SKM-1 treated with dmso at 0.1 percent for 144 hours (cell line): ENCODE measurements around the gene PIWIL4.
"Not testable (repeated sequence)": the region's sequence is repeated elsewhere in the genome, so short reads cannot be mapped to it uniquely, and the experiment has no call there.

Experiments
- DNase-seq: peaks from one replicate; lab custom pipeline; 2025; ENCODE audit not compliant: unreplicated experiment; lab: John Stamatoyannopoulos, UW

Gene PIWIL4

DNA sequence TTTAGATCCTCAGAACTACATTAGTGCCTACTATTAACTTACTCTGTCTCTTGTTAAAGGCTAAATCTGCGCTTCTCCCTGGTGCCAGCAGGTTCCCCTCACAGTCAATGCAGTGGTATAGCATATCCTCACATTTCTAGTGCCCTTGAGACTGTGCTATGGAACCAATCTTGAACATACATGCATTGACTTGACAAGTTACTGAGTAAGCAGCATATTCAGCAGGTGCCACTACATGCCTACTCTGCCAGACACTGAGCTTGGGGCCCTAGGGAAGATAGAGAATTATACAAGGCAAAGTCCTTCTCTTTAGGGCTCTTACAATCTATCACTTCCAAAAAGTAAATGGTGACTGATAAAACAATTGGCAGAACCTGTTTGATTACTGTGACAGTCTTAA is 20.3 kb upstream of the PIWIL4 start:
- peak; percentile 18 for DNase-seq

DNA sequence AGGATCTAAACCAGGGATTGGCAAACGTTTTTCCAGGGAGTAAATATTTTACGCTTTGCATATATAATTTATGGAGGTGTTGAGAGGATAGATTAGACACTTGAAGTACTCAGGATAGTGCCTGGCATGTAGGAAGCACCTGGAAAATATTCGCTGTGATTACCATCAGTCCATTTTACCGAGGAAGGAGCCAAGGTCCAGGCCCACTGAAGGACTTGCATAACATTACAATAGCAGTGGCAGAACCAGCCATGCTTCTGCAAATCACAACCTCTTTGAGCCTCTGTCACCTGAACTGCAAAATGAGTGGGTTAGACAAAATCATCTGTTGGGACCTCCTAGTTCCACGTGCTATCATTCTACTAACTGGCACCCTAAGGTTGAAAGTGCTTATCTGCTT is 18.0 kb upstream of the PIWIL4 start:
- no peak for DNase-seq

DNA sequence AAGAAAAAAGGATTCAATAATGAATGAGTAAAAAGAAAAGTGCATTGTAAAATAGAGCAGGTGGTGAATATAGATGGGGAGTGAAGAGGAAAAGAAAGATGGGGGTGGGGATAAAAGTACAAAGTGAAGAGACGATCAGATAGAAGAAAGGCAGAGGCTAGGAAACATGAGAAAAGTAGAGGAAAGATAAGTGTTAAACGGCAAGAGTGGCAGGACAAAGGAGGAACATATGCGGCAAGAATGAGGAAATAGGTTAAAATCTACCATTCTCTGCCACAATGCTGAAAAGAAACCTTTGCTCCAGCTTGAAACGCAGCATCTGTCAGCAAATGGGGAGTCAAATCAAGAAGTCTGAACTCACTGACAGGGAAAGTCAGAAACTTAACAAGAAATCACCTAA is 16.7 kb upstream of the PIWIL4 start:
- DNase-seq, result peak; percentile 69

DNA sequence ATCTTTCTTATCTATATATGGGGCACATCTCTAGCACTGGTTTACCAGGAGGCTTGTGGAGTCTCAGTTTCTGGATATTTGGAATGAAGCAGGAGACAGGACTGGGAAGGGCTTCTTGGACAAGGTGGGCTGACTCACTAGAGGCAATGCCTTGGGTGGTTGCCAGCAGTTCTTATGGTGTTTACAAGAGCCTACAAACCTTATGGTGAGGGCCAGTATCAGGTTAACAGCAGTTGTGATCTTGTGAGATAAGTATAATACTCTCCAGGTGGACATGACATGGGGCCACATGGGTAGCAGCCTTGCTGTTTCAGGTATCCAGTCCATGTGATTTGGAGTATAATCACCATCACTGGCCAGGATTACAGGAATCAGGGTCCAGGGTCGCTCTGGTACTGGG is 13.2 kb upstream of the PIWIL4 start:
- DNase-seq, result no peak

DNA sequence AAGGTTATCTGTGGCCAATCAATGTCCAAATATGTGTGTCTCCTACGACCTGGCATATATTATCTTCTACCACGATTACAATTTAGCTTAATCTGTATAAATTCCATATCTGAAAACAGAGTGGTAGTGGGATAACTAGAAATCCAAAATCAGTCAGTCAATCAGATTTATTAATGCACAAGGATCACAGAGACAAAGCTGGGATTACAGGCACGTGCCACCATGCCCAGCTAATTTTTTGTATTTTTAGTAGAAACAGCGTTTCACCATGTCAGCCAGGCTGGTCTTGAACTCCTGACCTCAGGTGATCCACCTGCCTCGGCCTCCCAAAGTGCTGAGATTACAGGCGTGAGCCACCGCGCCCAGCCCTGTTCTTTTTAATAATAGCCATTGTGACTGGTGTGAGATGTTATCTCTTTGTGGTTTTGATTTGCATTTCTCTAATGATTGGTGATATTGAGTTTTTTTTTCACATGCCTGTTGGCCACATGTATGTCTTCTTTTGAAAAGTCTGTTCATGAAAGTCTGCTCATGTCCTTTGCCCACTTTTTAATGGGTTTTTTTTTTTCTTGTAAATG is 11.3 kb upstream of the PIWIL4 start:
- not testable (repeated sequence) for DNase-seq

DNA sequence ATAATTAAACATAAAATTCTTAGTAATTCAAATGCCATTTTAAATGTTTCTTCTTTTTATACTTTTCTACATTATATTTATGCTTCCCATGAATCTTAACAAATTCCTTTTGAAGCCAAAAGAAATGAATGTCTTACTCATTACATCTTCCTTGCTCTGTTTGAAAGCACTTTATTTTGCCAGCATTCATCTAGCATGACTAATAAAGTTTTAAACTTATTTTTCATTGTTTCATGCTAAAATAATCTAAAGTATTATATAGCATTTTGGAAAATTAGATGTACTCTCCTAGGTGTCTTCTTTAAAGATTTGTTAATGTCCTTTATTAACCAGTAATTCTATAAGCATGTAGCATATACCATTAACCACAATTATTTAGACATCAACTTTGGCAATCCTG is 9.7 kb upstream of the PIWIL4 start:
- DNase-seq, result no peak

DNA sequence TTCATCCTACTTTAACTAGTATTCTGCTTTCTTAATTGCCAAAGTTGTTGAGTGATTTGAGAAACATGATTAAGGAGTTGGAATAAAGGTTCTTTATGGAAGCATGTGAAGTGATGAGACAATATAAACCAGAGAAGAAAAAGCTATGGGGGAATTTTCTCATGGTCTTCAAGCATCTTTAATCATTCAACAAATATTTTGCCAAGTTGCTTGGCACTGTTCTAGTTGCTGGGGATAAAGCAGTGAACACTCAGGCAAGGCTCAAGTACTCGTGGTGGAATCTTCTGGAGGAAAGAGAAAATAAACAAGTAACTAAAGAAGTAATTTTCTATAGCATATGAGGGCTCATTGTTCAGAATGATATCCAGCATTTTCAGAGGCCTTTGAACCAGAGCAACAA is 9.2 kb upstream of the PIWIL4 start:
- DNase-seq, result no peak

DNA sequence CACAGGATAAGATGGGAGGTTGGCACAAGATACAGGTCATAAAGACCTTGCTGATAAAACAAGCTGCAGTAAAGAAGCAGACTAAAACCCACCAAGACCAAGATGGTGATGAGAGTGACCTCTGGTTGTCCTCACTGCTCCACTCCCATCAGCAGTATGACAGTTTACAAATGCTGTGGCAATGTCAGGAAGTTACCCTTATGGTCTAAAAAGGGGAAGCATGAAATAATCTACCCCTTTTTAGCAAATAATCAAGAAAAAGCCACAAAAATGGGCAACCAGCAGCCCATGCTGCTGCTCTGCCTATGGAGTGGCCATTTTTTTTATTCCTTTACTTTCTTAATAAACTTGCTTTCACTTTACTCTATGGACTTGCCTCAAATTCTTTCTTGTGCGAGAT is 8.7 kb upstream of the PIWIL4 start:
- DNase-seq, result peak; percentile 91

DNA sequence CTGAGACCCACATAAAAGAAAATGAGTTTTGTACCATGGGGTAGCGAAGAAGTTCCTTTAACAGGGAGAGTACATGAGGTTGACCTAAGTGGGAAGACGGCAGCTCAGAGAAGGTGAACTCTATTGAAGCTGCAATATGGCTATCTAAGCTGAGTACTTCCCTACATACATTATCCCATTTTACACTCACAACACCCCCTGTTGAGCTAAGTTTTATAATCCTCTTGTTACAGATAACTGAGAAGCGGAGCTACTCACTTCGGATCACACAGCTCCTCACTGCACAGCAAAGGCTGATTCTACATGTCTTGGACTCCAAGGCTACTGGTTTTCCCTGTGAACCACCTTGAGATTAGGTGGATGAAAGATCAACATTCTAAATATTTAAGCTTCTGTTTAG is 8.2 kb upstream of the PIWIL4 start:
- DNase-seq, result no peak

DNA sequence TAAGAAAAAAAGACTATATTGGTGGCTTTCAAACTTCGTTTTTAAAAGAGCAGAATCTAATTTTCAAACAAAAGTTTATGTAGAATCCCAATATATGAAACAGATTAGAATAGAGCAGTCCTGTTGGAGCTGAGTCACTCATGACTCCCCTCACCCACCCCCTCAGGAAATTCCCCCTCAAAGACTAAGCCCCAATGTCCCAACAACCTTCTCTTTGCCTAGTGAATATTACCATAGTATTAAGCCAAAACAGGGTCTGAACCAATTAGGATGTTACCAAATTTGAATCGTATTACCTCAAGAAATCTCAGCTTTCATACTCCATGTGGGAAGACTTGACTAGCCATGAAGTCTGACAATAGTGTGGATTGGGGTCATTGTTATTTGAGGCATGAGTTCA is 7.8 kb upstream of the PIWIL4 start:
- no peak for DNase-seq

DNA sequence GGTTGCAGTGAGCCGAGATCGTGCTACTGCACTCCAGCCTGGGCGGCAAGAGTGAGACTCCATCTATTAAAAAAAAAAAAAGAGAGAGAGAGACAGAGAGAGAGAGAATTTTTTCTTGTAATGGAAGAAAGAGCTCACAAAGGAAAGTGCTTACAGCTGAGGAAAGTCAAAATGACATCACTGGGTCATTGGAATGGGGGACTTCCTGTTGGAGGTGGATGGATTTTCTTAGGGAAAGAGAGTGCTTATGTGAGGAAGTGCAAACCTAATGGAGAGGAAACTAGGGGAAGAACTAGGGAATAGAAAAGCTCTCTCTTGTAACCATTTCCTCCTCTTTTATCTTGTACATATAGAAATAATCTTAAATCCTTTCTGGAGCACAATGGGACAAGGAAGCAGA is 6.3 kb upstream of the PIWIL4 start:
- DNase-seq, result no peak

DNA sequence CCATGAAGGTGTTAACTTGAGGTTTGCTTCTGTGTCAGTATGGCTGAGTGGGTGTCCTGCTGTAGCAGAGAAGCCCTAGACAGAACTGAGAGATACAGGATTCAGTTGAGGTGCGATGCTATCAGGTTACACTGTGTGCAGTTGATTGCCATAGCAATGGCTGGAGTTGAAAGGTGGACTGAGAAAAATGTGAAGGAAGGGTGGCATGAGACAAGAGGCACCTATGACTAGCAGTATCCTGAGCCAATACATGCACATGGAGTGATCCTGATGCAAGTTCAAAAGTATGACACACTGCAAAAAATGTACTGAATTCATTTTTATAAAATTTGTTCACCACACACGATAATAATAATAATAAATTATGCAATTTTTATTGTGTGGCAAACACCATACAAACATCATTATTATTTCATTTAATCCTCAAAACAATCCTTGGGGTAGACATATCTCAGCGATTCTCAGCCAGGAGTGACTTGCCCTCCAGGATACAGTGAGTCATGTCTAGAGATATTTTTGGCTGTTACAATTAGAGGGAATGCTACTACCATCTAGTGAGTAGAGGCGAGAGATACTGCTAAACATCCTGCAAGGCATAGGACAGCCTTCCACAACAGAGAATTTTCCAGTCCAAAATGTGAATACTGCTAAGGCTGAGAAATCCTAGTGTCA is 3.9 kb upstream of the PIWIL4 start:
- DNase-seq, result no peak

DNA sequence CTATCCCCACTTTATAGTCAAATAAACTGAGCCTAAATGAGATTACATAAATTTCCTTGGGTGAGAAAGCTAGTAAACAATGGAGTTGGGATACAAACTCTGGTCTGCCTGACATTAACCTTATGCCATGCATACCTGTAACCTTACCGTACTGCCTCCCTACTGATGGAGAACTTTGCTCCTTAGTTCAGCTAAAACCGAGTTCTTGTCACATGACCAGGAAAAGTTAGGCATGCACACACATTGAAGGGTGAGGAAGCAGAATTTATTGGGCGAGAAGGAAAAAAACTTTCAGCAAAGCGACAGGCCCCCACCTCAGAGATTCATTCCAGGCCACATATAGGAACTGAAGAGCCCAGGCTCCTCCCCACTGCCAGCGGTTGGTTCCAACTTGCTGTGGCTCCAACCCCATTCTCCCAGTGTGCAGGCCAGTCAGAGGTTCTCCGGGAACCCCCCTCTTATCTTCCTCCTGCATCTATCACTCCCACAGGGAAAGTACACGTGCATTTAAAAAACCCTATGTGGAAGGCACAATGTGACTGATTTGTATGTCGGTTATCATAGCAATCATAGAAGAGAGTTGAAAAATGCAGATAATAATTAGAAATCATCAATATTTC is 3.2 kb upstream of the PIWIL4 start:
- DNase-seq, result no peak

DNA sequence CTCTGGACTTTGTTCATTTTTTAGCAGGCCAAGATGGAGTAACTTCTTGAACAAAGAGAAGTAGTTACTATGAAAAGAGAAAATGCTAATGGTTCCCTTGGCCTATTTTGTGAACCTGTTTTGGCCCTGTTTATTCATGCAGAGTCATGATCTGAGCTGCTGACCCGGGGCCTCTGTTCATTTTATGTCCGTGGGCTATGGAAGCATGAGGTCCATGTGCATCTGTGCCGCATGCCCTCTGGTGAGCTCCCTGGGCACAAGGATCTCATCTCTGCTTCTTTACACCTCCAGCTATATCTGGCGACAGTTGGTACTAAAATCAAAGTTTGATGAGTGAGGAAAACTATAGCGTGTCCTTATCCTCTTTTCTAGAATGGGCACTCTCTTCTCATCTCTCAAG is 1.0 kb downstream of the PIWIL4 start:
- DNase-seq, result no peak

DNA sequence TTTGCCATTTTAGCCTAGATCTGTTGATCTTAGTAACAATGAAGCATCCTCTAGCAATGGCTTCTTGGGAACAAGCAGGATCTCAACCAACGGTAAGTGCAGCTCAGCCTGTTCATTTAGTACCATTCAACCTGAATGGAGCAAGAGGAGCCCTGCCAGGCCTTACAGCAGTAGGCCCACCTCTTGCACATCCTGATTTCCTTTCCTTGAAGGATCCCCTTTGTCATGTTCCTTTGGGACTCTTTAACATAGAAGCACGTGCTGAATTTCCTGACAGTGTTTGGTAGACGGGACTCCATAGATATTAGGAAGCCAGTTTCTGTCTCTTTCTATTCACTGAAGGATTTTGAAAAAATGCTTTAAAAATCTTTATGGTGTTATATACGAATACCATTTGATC is 1.5 kb downstream of the PIWIL4 start:
- DNase-seq, result no peak

DNA sequence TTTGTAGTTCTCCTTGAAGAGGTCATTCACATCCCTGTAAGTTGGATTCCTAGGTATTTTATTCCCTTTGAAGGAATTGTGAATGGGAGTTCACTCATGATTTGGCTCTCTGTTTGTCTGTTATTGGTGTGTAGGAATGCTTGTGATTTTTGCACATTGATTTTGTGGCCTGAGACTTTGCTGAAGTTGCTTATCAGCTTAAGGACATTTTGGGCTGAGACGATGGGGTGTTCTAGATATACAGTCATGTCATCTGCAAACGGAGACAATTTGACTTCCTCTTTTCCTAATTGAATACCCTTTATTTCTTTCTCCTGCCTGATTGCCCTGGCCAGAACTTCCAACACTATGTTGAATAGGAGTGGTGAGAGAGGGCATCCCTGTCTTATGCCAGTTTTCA is 5.8 kb downstream of the PIWIL4 start:
- not testable (repeated sequence) for DNase-seq

DNA sequence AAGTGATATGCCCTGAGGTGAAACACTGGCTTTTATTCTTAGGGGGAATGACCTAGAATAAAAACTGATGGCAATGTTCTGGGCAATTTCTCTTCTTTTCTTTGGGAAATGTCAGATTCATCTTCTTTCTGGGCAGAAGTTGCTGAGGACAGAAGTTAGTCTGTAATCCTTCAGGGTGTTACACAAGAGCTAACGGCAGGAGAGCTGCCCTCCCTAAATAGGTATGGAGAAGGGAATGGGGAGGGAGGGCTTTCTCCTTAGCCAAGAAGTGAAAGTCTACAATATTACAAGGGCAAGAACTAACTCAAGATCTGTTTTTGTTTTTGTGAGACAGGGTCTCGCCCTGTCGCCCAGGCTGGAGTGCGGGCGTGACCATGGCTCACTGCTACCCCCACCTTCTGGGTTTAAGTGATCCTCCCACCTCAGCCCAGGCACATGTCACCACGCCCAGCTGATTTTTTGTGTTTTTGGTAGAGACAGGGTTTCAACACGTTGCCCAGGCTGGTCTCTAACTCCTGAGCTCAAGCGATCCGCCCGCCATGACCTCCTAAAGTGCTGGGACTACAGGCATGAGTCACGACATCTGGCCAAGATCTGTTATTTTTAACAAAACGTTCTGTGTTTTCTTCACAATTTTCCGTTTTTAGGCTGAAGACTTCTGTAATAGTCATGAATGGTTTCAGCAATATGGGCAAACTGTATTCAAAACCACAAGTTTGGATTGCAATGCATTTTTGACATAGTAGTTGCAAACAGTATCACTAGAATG is 7.2 kb downstream of the PIWIL4 start:
- DNase-seq, result peak; percentile 81

DNA sequence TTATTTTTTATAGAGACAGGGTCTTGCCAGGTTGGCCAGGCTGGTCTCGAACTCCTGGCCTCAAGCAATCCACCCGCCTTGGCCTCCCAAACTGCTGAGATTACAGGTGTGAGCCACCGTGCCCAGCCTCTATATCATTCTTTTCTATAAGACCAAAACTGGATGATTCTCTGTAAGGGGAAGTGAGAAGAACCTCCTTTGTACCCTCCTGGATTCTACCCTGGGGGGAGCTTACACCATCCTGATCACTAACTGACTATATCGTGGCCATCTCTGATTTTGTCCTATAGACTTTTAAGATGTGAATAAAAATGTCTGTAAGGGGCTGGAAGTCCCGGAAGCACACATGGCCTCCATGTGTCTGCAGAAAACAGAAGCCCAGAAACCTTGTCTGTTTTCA is 9.1 kb downstream of the PIWIL4 start:
- no peak for DNase-seq

DNA sequence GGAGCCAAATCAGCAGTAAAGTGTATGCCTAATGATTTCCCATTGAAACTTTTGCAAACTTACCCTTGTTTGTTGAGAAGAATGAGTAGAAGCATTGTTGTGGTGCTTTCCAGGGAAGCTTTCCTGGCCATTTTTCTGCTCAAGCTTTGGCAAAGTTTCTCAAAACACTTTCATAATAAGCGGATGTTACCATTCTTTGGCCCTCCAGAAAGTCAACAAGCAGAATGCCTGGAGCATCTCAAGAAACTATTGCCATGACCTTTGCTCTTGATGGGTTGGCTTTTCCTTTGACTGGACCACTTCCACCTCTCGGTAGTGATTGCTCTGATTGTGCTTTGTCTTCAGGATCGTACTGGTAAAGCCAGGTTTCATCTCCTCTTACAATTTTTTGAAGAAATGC is 10.7 kb downstream of the PIWIL4 start:
- DNase-seq, result no peak

DNA sequence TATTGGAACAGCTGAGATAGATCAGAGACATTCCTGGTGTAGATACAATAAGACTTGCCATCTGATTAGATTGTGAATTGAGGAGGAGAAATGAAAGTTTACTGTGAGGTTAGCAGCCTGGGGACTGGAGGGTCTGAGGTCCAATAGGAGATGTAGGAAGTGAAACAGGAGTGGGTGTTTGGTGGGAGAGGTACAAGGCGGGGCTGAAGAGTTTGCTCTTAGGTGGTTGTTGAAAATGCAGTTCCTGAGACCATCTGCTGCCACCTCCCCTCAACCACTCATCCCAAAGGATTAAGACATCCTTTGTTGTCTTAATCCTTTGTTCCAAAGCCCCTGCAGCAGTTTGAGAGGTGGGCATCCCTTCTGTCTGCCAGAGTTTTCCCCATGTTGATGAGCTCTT is 14.8 kb downstream of the PIWIL4 start:
- DNase-seq, result no peak

DNA sequence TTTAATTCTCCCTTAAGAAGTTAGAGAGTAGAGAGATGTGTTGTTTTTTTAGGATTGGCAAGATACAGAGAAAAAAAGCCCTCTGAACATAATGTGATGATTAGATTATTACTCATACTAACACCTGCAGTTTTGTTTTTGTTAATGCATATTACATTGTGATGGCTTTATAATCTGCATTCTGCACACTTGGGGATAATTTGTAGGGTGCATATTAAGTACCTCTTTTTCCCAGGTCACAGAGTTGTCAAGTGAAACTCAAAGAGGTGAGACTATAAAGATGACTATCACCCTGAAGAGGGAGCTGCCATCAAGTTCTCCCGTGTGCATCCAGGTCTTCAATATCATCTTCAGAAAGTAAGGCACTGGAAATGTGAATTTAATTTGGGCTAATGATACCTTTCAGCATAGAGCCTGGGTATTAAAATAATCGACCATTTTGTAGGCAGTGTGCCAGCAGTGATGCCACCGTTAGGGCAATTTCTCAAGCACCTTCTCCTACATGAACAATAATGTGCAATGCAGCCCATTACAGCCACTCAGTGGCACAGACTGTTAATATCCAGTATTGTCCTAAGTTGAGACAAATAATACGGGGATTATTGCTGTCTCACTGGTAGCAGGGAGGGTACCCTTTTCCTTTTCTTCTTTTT is 16.2 kb downstream of the PIWIL4 start:
- DNase-seq, result no peak
